Measurements from ENCODE around the gene CA9.

Gene CA9

GRCh38 chr9:35684921-35685320 lies 11.2 kb downstream of the CA9 start:
- Histone ChIP-seq H3K9ac (ENCODE audit: low read length) (no peak overlapping the region), H3K9me3 (ENCODE audit: insufficient read depth, low read length) (no peaks in the 10 kb centered on the region), H3K27me3 (ENCODE audit: low read length) (no peaks in the 10 kb centered on the region), H3K4me3 (ENCODE audit: insufficient read depth, low read length, poor library complexity, severe bottlenecking) (no peak overlapping the region), H3K9me2 (replicated peaks; ENCODE audit: insufficient read depth, low read length) (no peaks in the 10 kb centered on the region), H3K27ac (ENCODE audit: low read depth, low read length) (no peak overlapping the region), H3F3A (ENCODE audit: insufficient read depth) (no peaks in the 10 kb centered on the region), H3K79me2 (ENCODE audit: insufficient read depth, low read length) (no peaks in the 10 kb centered on the region), H3K4me2 (ENCODE audit: low read depth, low read length, poor library complexity, severe bottlenecking) (no peak overlapping the region), H2AFZ (ENCODE audit: low read depth, low read length, severe bottlenecking) (no peak overlapping the region), H4K20me1 (ENCODE audit: low read depth, low read length) (no peaks in the 10 kb centered on the region), H3K36me3 (ENCODE audit: low read length) (no peaks in the 10 kb centered on the region)
- TF ChIP-seq CTCF (IDR thresholded peaks at IDR 0.05; ENCODE audit: insufficient read depth, low read length, poor library complexity, severe bottlenecking), result no peak
- no peak for TF ChIP-seq EZH2phosphoT487 (conservative IDR thresholded peaks at IDR 0.05; ENCODE audit: low read length)

- no peak overlapping the region for H3K4me2 ChIP-seq (ENCODE audit: low read depth, low read length, poor library complexity, severe bottlenecking)
- no peaks in the 10 kb centered on the region for H3K9me2 ChIP-seq (replicated peaks; ENCODE audit: insufficient read depth, low read length)
- H3K27me3 ChIP-seq (ENCODE audit: low read length), result no peaks in the 10 kb centered on the region
- H3F3A ChIP-seq (ENCODE audit: insufficient read depth), result no peaks in the 10 kb centered on the region
- no peaks in the 10 kb centered on the region for H3K36me3 ChIP-seq (ENCODE audit: low read length)
- TF ChIP-seq EZH2phosphoT487 (conservative IDR thresholded peaks at IDR 0.05; ENCODE audit: low read length) (no peak), CTCF (IDR thresholded peaks at IDR 0.05; ENCODE audit: insufficient read depth, low read length, poor library complexity, severe bottlenecking) (no peak)
- H3K9ac ChIP-seq (ENCODE audit: low read length), result no peak overlapping the region
- no peak overlapping the region for H3K4me3 ChIP-seq (ENCODE audit: insufficient read depth, low read length, poor library complexity, severe bottlenecking)
- H3K79me2 ChIP-seq (ENCODE audit: insufficient read depth, low read length), result no peaks in the 10 kb centered on the region
- H3K9me3 ChIP-seq (ENCODE audit: insufficient read depth, low read length), result no peaks in the 10 kb centered on the region
- no peak overlapping the region for H2AFZ ChIP-seq (ENCODE audit: low read depth, low read length, severe bottlenecking)
- H3K27ac ChIP-seq (ENCODE audit: low read depth, low read length), result no peak overlapping the region
- H4K20me1 ChIP-seq (ENCODE audit: low read depth, low read length), result no peaks in the 10 kb centered on the region
Measured at GRCh38 chr9:35685506-35685905, 11.8 kb downstream of the CA9 start.

- Histone ChIP-seq H2AFZ (ENCODE audit: low read depth, low read length, severe bottlenecking) (no peak overlapping the region), H3K9me3 (ENCODE audit: insufficient read depth, low read length) (no peaks in the 10 kb centered on the region), H3K27ac (ENCODE audit: low read depth, low read length) (no peak overlapping the region), H3K4me2 (ENCODE audit: low read depth, low read length, poor library complexity, severe bottlenecking) (no peak overlapping the region), H3K4me3 (ENCODE audit: insufficient read depth, low read length, poor library complexity, severe bottlenecking) (no peak overlapping the region), H3K27me3 (ENCODE audit: low read length) (no peaks in the 10 kb centered on the region), H3K9me2 (replicated peaks; ENCODE audit: insufficient read depth, low read length) (no peaks in the 10 kb centered on the region), H3K9ac (ENCODE audit: low read length) (no peak overlapping the region), H3K79me2 (ENCODE audit: insufficient read depth, low read length) (no peaks in the 10 kb centered on the region), H3F3A (ENCODE audit: insufficient read depth) (no peaks in the 10 kb centered on the region), H3K36me3 (ENCODE audit: low read length) (no peaks in the 10 kb centered on the region), H4K20me1 (ENCODE audit: low read depth, low read length) (no peaks in the 10 kb centered on the region)
- no peak for TF ChIP-seq CTCF (IDR thresholded peaks at IDR 0.05; ENCODE audit: insufficient read depth, low read length, poor library complexity, severe bottlenecking)
- TF ChIP-seq EZH2phosphoT487 (conservative IDR thresholded peaks at IDR 0.05; ENCODE audit: low read length), result no peak
Measured at GRCh38 chr9:35686222-35687203, 12.8 kb downstream of the CA9 start.

Measured in SU-DHL-6 (cell line).